ENCODE measurements around the gene MIDN.

Gene MIDN

DNA sequence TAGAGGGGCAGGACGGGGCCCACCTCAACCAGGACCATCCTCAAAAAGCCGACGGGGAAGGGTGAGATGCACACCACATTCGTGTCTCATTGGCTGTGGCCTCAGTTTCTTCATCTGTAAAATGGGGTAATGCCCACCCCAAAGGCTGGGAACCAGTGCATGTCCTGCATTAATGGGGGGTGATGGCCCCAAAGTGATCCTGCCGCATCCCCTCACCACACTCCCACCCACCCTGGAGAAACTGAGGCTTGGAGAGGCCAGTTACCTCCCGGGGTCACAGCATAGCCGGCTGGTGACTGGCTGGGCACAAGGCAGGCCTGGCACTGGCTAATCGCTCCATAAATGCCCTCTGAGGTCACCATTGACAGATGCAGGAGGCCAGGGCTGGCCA, 640 bp upstream of the MIDN start:
- DNase-seq: no peak

- DNase-seq: peak; percentile 82
These were observed 459 bp downstream of the MIDN start for GRCh38 chr19:1248786-1249297.

DNA sequence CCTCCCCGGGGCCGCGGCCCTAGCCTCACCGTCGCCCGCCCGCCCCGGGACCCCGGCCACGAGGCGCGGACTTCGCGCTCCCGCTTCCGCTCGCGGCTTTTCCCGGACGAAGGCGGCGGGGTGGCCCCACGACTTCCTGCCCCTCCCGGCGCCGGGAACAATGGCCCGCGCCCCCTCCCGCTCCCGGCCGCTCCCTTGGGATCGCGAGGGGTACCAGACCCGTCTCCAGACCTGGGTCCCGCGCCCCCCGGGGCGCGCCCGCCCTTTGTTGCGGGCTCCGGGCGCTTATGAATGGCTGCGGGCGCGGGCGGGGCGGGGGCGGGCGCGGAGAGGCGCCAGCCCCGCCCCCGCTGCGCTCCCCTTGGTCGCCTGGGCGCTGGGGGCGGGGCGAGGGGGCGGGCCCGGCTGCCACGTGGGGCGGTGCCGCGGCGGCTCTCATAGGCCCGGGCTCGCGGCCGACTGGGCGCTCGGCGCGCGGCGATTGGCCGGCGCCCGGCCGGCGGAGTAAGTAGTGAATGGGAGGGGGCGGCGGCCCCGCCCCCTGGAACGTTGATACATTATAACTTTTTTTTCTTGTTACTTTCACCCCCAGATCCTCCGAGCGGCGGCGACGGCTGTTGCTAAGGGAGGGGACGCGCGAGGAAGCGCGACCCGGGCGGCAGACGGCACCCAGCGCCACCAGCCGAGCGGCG, 1.1 kb downstream of the MIDN start:
- DNase-seq: peak; percentile 96

GRCh38 chr19:1249990-1250436, 1.6 kb downstream of the MIDN start:
- DNase-seq: no peak

GRCh38 chr19:1250437-1251260, 2.3 kb downstream of the MIDN start:
- no peak for DNase-seq

GRCh38 chr19:1251330-1252220, 3.2 kb downstream of the MIDN start:
- no peak for DNase-seq

DNA sequence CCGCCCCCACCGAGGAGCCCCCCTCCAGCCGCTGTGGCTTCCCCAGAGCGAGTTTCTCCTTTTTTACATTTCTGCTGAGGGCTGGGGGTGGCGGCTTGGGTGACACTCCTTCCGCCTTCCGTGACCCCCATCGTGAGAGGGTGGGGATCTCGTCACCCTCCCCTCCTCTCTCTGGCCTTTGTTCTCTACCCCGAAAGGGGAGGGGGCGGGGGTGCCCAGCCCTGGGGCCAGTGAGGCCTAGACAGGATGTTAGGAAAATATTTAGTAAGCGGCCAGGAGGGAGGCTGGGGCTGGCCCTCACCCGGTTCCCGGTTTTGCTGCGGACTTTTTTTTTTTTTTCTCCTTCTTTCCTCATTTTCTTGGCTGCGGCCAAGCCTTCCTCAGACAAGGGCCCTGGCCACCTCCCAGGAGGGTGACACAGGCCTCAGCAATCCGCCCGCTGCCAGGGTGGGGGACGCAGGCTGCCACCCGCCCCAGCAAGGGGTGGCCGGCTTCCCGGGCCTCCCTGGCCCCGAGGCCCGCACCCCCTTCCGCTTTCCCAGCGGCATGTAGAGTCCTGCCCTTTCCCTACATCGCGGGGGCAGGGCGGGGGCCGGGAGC, 3.9 kb downstream of the MIDN start:
- peak; percentile 82 for DNase-seq

GRCh38 chr19:1252821-1253513, 4.6 kb downstream of the MIDN start:
- DNase-seq: peak; percentile 86

DNA sequence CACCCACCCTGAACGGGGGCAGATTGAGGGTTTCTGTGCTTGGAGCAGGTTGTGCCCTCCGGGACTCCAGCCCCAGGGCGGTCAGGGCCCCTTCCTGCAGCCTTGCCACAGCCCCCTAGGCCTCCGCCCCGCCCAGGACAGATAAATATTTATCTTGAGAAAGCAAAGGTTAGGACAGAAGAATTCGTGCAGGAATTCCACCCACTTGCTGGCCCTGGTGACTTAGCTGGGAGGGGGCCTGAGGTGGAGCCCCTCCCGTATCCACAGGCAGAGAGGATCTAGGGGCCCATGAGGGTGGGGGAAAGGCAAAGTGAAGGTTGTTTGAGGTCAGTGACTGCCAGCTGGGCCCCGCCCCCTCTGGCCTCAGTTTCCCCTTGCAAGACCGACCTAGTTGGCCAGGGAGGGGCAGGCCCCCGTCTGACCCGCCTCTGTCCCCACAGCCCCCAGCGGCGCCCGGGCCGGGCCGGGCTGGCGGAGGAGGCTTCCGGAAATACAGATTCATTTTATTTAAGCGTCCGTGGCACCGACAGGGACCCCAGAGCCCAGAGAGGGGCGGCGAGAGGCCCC, 5.2 kb downstream of the MIDN start:
- no peak for DNase-seq

DNA sequence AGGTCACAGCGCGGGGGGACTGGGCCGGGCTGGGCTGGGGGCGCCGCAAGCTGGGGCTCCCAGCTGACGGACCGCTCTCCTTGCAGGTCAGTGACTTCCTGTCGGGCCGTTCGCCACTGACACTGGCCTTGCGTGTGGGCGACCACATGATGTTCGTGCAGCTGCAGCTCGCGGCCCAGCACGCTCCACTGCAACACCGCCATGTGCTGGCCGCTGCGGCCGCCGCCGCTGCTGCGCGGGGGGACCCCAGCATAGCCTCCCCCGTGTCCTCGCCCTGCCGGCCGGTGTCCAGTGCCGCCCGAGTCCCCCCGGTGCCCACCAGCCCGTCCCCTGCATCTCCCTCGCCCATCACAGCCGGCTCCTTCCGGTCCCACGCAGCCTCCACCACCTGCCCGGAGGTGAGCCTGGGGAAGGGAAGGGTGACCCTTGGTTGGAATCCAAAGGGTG, 5.7 kb downstream of the MIDN start:
- DNase-seq: no peak

DNA sequence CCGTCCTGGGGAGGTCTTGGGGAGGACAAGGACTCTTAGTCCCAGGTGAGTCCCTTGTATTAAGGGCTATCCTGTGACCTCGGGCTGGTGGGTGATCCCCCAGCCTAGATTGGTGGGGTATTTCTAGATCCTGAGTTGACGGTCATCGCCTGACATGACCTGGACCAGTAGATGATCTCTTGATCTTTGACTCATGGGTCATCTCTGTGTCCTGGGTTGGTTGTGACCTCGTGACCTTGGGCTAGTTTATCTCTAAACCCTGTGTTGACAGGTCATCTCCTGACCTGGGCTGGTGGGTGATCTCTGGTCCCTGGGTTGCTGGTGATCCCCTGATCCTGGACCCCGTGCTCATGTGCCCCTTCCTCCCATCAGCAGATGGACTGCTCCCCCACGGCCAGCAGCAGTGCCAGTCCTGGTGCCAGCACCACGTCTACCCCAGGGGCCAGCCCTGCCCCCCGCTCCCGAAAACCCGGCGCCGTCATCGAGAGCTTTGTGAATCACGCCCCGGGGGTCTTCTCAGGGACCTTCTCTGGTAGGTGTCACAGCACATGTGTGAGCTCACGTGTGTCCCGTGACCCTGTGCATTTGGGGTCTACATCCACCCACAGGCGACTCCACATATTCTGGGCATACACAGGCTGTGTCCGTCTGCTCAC, 6.3 kb downstream of the MIDN start:
- DNase-seq: no peak

- DNase-seq: no peak
These were observed 7.1 kb downstream of the MIDN start for GRCh38 chr19:1255186-1256161.

GRCh38 chr19:1256646-1257474, 8.5 kb downstream of the MIDN start:
- no peak for DNase-seq

DNA sequence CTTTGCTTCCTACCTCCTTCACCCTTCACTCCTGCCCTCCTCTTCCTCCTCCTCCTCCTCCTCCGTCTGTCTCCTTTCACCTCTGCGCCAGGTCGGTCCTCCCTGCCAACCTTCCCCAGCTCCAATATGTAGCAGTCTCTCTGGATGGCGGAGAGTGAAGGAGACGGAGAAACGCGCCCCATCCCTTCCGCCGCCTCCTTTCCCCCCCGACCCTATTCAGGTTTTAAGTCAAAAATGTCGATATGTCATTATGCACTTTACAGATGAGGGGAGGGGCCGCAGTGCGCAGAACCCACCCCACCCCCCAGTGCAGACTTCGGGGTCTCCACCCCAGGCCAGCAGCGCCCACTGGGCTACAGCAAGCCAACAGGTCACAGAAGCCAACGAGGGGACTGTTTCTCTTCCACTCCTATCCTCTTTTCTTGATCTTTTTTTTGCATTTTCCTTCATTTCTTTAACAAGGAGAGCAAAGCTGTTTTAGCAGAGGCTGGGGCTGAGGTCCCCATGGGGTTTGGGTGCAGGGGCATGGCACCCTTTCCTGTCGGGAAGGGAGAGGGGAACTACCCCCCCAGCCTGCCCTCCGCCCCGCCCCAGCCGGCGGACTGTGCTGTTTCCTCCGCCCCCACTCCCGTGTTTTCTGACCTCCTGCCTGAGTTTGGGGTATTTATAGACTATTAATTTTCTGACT, 9.2 kb downstream of the MIDN start:
- no peak for DNase-seq

DNA sequence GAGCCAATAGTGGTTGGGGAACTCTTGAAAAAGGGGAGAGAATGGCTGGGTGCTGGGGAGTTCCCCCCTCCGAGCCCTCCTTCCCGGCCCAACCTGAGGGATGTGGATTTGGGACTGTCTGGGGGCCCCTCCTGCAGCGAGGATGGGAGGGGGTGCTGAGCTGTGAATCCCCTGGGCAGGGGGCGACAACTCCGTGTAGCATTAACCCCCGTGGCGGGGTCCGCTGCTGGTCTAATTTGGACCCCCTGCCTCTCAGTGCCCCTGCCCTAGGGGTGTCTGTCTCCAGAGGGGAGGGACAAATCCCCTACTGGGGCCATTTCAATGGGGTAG, 9.7 kb downstream of the MIDN start:
- DNase-seq: no peak

- no peak for DNase-seq
These were observed 10.4 kb downstream of the MIDN start for GRCh38 chr19:1258707-1259205.

GRCh38 chr19:1259206-1259875, 11.0 kb downstream of the MIDN start:
- DNase-seq: peak; percentile 66

All from CD4-positive, alpha-beta T cell treated with Interleukin-4 for 4 hours (primary cell).